Naive thymus-derived CD4-positive, alpha-beta T cell (primary cell): Measurements from ENCODE around the gene RCOR3. TPM values are rescaled to one million over a fixed set of nuclear protein-coding genes. Genes with fewer than 3 reads are reported as not detected.
A peak's percentile ranks its signal among the peaks of the same experiment; 100 is the strongest.
"Not testable (repeated sequence)": the region's sequence is repeated elsewhere in the genome, so short reads cannot be mapped to it uniquely, and the experiment has no call there.

ENCODE experiments used
- ATAC-seq: fragments of 150-1000 bp; cut with Tn5 transposase; 2 replicates; pipeline ENCODE4 v1.10.0; 2021; ENCODE audit warnings: mild to moderate bottlenecking, moderate library complexity
- CTCF ChIA-PET: fragments of 350-600 bp; sonication (Branson Sonifier 250); formaldehyde crosslinking; loops from one replicate; lab custom pipeline; 2021; ENCODE audit warnings: antibody characterized with exemption; lab: Charles Lee
- POLR2A ChIA-PET: fragments of 350-600 bp; sonication (Branson Sonifier 250); formaldehyde crosslinking; loops from one replicate; lab custom pipeline; 2021; ENCODE audit warnings: antibody characterized with exemption, inconsistent platforms; lab: Charles Lee
- DNase-seq, 9 donors: peaks; one replicate each; pipeline versions ENCODE4 v3.0.0 to v3.0.0-alpha.2; 2020 to 2022; ENCODE audit warnings: mixed read lengths in 1 of 9
- H3K27ac ChIP-seq: one replicate; pipeline ENCODE4 v1.7.0; 2013; ENCODE audit warnings: mild to moderate bottlenecking, low read depth, low read length, moderate library complexity
- H3K27me3 ChIP-seq, 2 donors: one replicate each; pipeline ENCODE4 v1.7.0; 2013; ENCODE audit warnings: low read length in 2 of 2, mild to moderate bottlenecking in 2 of 2, moderate library complexity in 2 of 2; ENCODE audit not compliant: control insufficient read depth in 2 of 2, insufficient read depth in 2 of 2
- H3K36me3 ChIP-seq, 3 experiments: 1 replicate in 2 of 3; 2 replicates in 1 of 3; pipeline ENCODE4 v1.7.0; 2013; ENCODE audit warnings: low read length in 3 of 3, mild to moderate bottlenecking in 3 of 3, moderate library complexity in 1 of 3; ENCODE audit not compliant: insufficient read depth in 3 of 3, control insufficient read depth in 2 of 3
- H3K4me1 ChIP-seq, 2 donors: one replicate each; pipeline ENCODE4 v1.7.0; 2013; ENCODE audit warnings: low read length in 2 of 2, mild to moderate bottlenecking in 2 of 2, moderate library complexity in 1 of 2; ENCODE audit not compliant: control insufficient read depth in 2 of 2, insufficient read depth in 2 of 2
- H3K4me3 ChIP-seq: 2 replicates; pipeline ENCODE4 v1.7.0; 2013; ENCODE audit warnings: mild to moderate bottlenecking, low read length
- H3K9me3 ChIP-seq, 3 experiments: 1 replicate in 2 of 3; 2 replicates in 1 of 3; pipeline ENCODE4 v1.7.0; 2013; ENCODE audit warnings: low read length in 3 of 3; ENCODE audit not compliant: control insufficient read depth in 2 of 3
- H3K27ac Mint-ChIP-seq, 9 donors: one replicate each; pipeline ENCODE4 v1.8.0; 2020 to 2022; ENCODE audit warnings: mixed read lengths in 9 of 9, mild to moderate bottlenecking in 8 of 9, moderate library complexity in 5 of 9, inconsistent platforms in 2 of 9
- H3K27me3 Mint-ChIP-seq, 5 donors: one replicate each; pipeline ENCODE4 v1.8.0; 2021 to 2022; ENCODE audit warnings: mixed read lengths in 5 of 5, mild to moderate bottlenecking in 1 of 5
- H3K36me3 Mint-ChIP-seq, 5 donors: one replicate each; pipeline ENCODE4 v1.8.0; 2020 to 2022; ENCODE audit warnings: mixed read lengths in 5 of 5, mild to moderate bottlenecking in 3 of 5, inconsistent platforms in 1 of 5
- H3K4me1 Mint-ChIP-seq, 7 donors: one replicate each; pipeline ENCODE4 v1.8.0; 2020 to 2022; ENCODE audit warnings: mixed read lengths in 7 of 7, mild to moderate bottlenecking in 3 of 7, inconsistent platforms in 1 of 7
- H3K4me3 Mint-ChIP-seq, 10 donors: one replicate each; pipeline ENCODE4 v1.8.0; 2020 to 2022; ENCODE audit warnings: mild to moderate bottlenecking in 10 of 10, mixed read lengths in 10 of 10, moderate library complexity in 6 of 10, inconsistent platforms in 2 of 10
- H3K9me3 Mint-ChIP-seq, 11 donors: one replicate each; pipeline ENCODE4 v1.8.0; 2020 to 2022; ENCODE audit warnings: mixed read lengths in 11 of 11, mild to moderate bottlenecking in 4 of 11, inconsistent platforms in 1 of 11, moderate library complexity in 1 of 11
- intact Hi-C, 2 donors: fragments of 100-400 bp; cut with micrococcal nuclease; formaldehyde crosslinking; loops; one replicate each; pipeline ENCODE4 v1.15.1; 2023
- polyA plus RNA-seq, 2 donors: library from polyadenylated mRNA; unstranded; fragments of 300-500 nt; fragmentation: Illumina TruSeq; gene quantifications; one replicate each; pipeline ENCODE4 v1.2.3, GENCODE V29; 2021
- total RNA-seq, 6 experiments: library from RNA in 5 of 6; stranded (reverse) in 5 of 6; gene quantifications; 1 replicate in 5 of 6; 2 replicates in 1 of 6; pipeline ENCODE4 v1.2.3 and lab custom pipeline; 2021 to 2026

Gene RCOR3
- total and polyA plus RNA-seq, 7 experiments from 2014 or later: 26.8 to 98.0 (median 68.0) TPM

DNA sequence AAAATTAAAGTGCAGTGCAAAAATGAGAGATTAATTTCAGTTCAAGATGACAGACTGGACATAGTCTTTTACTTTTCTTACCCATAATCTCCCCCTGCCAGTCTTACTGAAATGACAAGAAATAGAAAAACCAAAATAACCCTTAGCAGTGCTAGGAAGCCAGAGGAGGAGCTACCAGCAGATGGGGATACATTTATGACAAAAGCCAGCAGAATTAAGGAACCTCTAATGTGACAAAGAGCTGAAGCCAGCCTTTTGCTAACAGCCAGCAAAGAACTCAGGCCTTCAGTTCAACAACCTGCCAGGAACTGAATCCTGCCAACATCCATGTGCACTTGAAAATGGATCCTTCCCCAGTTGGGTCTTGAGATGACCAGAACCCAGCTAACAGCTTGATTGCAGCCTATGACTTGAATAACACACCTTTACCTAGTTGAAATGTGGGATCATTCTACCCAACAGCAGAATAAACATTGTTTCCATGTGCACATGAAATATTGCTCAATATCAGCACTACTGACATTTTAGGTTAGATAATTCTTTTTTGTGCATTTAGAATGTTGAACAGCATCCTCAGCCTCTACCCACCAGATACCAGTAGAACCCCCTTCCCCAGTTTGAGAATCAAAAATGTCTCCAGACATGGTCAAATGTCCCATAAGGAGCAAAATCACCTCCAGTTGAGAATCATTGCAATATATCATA, 59.6 kb downstream of the RCOR3 start:
- Histone ChIP-seq H3K4me3 (no peak overlapping the region), H3K9me3 (no peaks in the 10 kb centered on the region), H3K27ac (no peak overlapping the region), H3K27me3 (no peaks in the 10 kb centered on the region), H3K4me1 (peaks cover 0 to 8% of the 10 kb centered on the region in 2 donors), H3K36me3 (peaks cover 0 to under 1% (median 0%) of the 10 kb centered on the region in 3 experiments)
- no peak for ATAC-seq
- intact Hi-C loops: no loop called here
- H3K4me3 Mint-ChIP-seq: no peak overlapping the region
- H3K9me3 Mint-ChIP-seq: no peaks in the 10 kb centered on the region
- peak overlapping the region in 1 of 9 donors; percentile 3 for H3K27ac Mint-ChIP-seq
- peaks cover 0 to 12% (median 6%) of the 10 kb centered on the region in 7 donors for H3K4me1 Mint-ChIP-seq
- DNase-seq: no peak
- peaks cover 0 to 3% (median 0%) of the 10 kb centered on the region in 5 donors for H3K36me3 Mint-ChIP-seq
- CTCF ChIA-PET: interaction anchor here (1.2 kb wide), 1 partner anchor 9 kb away, joined by 4 read pairs; no protein-coding TSS in a partner anchor
- POLR2A ChIA-PET: no interaction called here
- H3K27me3 Mint-ChIP-seq: no peaks in the 10 kb centered on the region

DNA sequence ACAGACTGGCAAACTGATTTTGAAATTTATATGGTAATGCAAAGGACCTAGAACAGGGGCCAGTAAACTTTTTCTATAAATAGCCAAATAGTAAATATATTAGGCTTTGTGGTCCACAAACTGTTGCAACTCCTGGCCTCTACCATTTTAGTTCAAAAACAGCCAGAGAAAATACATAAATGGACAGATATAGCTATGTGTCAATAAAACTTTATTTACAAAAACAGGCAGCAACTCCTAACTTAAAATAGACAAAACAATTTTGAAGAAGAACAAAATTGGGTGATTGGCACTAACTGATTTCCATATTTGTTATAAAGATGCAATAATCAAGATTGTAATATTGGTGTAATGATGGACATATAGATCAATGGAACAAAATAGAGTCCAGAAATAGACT, 60.7 kb downstream of the RCOR3 start:
- intact Hi-C loops: loop anchor here in 1 of 2 donors (5.0 to 10.0 kb wide), 2 partner anchors 735 to 873 kb away; no protein-coding TSS in a partner anchor
- no peaks in the 10 kb centered on the region for H3K27me3 Mint-ChIP-seq

DNA sequence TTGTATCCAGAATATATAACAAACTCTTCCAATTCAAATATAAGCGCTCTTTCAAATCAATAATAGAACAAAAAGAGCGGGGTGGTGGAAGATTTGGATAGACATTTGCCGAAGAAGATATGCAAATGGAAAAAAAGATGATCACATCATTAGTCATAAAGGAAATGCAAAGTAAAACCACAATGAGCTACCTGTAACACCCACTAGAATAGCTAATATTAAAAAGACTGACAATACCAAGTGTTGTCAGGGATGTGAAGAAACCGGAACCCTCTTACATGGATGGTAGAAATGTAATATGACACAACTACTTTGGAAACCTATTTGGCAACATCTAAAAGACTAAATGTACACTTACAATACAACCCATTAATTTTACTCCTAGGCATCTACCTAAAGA, 61.8 kb downstream of the RCOR3 start:
- POLR2A ChIA-PET: interaction anchor here (0.8 kb wide), 1 partner anchor 17 kb away, joined by 3 read pairs; no protein-coding TSS in a partner anchor
- ATAC-seq: no peak
- CTCF ChIA-PET: interaction anchor here (1.5 to 9.8 kb wide), 2 partner anchors 38 to 158 kb away, joined by 3 to 82 read pairs; no protein-coding TSS in a partner anchor
- Histone ChIP-seq H3K27me3 (no peaks in the 10 kb centered on the region), H3K36me3 (no peaks in the 10 kb centered on the region), H3K4me3 (no peak overlapping the region), H3K27ac (no peak overlapping the region), H3K4me1 (peaks cover 0 to 14% of the 10 kb centered on the region in 2 donors), H3K9me3 (no peaks in the 10 kb centered on the region)
- Mint-ChIP-seq H3K4me1 (peaks cover 7 to 24% (median 16%) of the 10 kb centered on the region in 7 donors), H3K36me3 (no peaks in the 10 kb centered on the region), H3K4me3 (no peak overlapping the region), H3K27ac (no peak overlapping the region), H3K9me3 (no peaks in the 10 kb centered on the region), H3K27me3 (no peaks in the 10 kb centered on the region)
- intact Hi-C loops: loop anchor here in 1 of 2 donors (5.0 to 10.0 kb wide), 2 partner anchors 736 to 874 kb away; no protein-coding TSS in a partner anchor
- no peak for DNase-seq

More for the DNA sequence above, 60.7 kb downstream of the RCOR3 start:
- Mint-ChIP-seq H3K9me3 (no peaks in the 10 kb centered on the region), H3K36me3 (peaks cover 0 to 3% (median 0%) of the 10 kb centered on the region in 5 donors), H3K4me3 (no peak overlapping the region), H3K27ac (no peak overlapping the region), H3K4me1 (peaks cover 0 to 15% (median 6%) of the 10 kb centered on the region in 7 donors)
- ATAC-seq (no peak), DNase-seq (no peak)
- Histone ChIP-seq H3K4me3 (no peak overlapping the region), H3K36me3 (no peaks in the 10 kb centered on the region), H3K9me3 (no peaks in the 10 kb centered on the region), H3K4me1 (peaks cover 0 to 8% of the 10 kb centered on the region in 2 donors), H3K27me3 (no peaks in the 10 kb centered on the region), H3K27ac (no peak overlapping the region)
- POLR2A ChIA-PET: no interaction called here
- CTCF ChIA-PET: no interaction called here

DNA sequence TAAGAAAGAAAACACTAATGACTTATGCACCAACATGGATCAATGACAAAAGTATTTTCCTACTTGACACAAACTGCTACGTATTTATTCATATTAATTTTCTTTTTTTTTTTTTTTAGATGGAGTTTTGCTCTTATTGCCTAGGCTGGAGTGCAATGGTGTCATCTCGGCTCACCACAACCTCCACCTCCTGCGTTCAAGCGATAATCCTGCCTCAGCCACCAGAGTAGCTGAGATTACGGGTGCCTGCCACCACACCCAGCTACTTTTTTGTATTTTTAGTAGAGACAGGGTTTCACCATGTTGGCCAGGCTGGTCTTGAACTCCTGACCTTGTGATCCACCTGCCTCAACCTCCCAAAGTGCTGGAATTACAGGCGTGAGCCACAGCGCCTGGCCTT, 62.5 kb downstream of the RCOR3 start:
- not testable (repeated sequence) for H3K9me3 Mint-ChIP-seq, H3K4me3 Mint-ChIP-seq, DNase-seq, H3K9me3 ChIP-seq, H3K4me3 ChIP-seq, H3K27ac Mint-ChIP-seq, H3K27me3 Mint-ChIP-seq, H3K36me3 Mint-ChIP-seq, ATAC-seq, H3K27me3 ChIP-seq, H3K36me3 ChIP-seq, H3K27ac ChIP-seq
- H3K4me1 ChIP-seq: peaks cover 0 to 18% of the 10 kb centered on the region in 2 donors
- ChIA-PET CTCF (interaction anchor here (0.6 to 9.8 kb wide), 4 partner anchors 37 to 1728 kb away, joined by 3 to 82 read pairs (median 3); no protein-coding TSS in a partner anchor), POLR2A (interaction anchor here (0.8 to 1.1 kb wide), 2 partner anchors 10 to 16 kb away, joined by 3 read pairs; no protein-coding TSS in a partner anchor)
- peaks cover 11 to 29% (median 21%) of the 10 kb centered on the region in 7 donors for H3K4me1 Mint-ChIP-seq
- intact Hi-C loops: loop anchor here (2.0 to 10.0 kb wide), 5 partner anchors 13 to 874 kb away; no protein-coding TSS in a partner anchor

DNA sequence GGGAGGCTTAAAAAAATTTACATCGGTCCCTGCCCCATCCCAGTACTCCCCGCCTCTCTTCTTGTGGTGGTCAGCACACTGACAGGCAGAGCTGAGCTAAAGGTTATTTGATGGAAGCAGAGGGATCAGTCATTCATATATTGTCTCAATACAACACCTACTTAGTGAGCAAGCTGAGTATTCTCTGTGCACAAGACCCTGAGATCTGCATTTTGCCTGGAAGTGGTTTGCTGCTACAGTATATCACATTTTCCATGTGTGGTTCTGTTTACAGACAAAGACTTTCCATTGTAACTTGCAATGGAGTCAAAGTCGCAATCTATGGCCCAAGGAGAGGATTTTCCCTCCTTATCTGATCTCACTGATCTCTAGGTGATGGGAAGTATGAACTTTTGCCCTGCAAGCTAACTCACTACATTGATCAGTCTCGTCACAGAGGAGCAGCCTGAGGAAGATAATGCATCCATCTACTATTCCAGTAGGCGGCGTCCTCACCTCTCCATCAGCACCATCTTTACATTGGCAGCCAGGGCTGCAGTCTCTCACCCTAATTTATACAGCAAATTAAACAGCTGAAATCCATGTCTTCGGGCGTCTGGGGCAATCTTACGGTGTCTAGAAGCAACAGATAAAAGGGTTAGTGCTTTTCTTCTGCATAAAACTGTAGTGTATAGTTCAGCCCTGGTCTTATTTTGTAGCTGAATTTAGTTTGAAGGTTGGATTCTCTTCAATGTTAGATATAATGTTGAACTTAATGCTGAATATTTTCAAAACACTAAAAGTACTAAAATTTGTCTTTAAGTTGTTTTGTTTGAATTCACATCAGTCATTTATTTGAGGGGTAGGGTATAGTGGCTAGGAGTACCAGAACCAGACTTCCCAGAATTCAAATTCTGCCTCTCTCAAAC, 64.2 kb downstream of the RCOR3 start:
- DNase-seq: peak in 8 of 9 donors; percentile 55 to 75 (median 68)
- ChIA-PET POLR2A (interaction anchor here (0.7 to 1.6 kb wide), 5 partner anchors 11 to 156 kb away, joined by 3 to 4 read pairs (median 3); no protein-coding TSS in a partner anchor), CTCF (interaction anchor here (0.5 to 9.8 kb wide), 25 partner anchors 9 to 195 kb away, joined by 3 to 82 read pairs (median 4); no protein-coding TSS in a partner anchor)
- Histone ChIP-seq H3K27me3 (no peaks in the 10 kb centered on the region), H3K4me3 (no peak overlapping the region), H3K36me3 (no peaks in the 10 kb centered on the region), H3K4me1 (peaks cover 7 to 20% of the 10 kb centered on the region in 2 donors), H3K27ac (no peak overlapping the region), H3K9me3 (no peaks in the 10 kb centered on the region)
- Mint-ChIP-seq H3K27ac (no peak overlapping the region), H3K36me3 (peaks cover 0 to 13% (median 0%) of the 10 kb centered on the region in 5 donors), H3K27me3 (no peaks in the 10 kb centered on the region), H3K9me3 (peaks cover 0 to 2% (median 0%) of the 10 kb centered on the region in 11 donors), H3K4me3 (no peak overlapping the region), H3K4me1 (peaks cover 20 to 41% (median 35%) of the 10 kb centered on the region in 7 donors)
- peak; percentile 84 for ATAC-seq
- intact Hi-C loops: loop anchor here (1.0 to 10.0 kb wide), 12 partner anchors 15 to 876 kb away; partner anchors contain the start of gene SLC30A1 (in 1 of the 2)
